Measurements from ENCODE around the gene KRT33B.
"Not testable (repeated sequence)": the region's sequence is repeated elsewhere in the genome, so short reads cannot be mapped to it uniquely, and the experiment has no call there.

Gene KRT33B

DNA sequence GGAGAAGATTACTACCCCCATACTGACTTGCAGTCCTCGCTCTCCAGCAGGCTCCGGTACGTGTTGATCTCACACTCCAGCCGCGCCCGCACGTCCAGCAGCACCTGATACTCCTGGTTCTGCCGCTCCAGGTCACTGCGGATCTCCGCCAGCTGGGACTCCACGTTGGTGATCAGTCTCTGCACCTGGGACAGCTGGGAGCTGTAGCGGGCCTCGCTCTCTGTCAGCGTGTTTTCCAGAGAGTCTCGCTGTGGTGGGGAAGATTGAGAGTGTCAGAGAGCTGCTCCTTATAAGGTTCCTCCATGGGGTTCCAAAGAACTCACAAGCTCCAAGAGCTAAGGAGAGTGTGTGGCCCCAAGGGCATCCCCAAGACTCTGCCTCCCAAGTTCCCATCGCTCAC is 23.2 kb downstream of the KRT33B start:
- not testable (repeated sequence) for DNase-seq (ENCODE audit: low read depth)

- DNase-seq (ENCODE audit: low read depth) = no peak
Observed at GRCh38 chr17:41345992-41346391, 23.6 kb downstream of the KRT33B start.

GRCh38 chr17:41343029-41343428 is 26.6 kb downstream of the KRT33B start:
- DNase-seq (ENCODE audit: low read depth) = no peak

GRCh38 chr17:41340934-41341861 is 28.4 kb downstream of the KRT33B start:
- DNase-seq (ENCODE audit: low read depth) = peak; percentile 36

GRCh38 chr17:41340494-41340893 is 29.1 kb downstream of the KRT33B start:
- no peak for DNase-seq (ENCODE audit: low read depth)

DNA sequence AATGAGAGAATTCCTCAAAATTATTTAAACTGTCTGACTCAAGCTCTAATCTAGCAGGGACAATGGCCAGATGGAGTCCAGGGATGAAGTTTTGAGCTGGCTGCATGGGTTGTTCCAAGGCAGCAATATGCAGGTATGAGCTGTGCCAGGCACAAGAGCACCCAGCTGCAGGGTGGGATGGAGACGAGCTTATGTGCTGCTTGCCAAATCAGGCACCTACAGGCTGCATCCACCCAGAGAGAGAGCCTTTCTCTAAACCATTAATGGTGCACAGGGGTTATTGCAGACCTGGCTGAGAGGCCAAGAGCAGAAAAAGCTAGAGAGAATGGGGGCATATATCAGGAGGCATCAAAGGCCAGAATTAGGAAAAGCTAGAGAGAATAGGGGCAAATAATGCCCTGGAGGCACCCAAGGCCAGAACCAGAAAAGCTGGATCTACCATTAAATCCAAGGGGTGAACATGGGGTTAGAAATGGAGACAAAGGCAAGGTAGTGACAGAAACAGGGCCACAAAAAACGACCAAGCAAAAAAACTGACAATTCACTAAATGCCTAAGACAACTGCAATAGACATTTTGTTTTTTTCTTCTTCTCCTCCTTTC is 29.9 kb downstream of the KRT33B start:
- DNase-seq (ENCODE audit: low read depth) = no peak

GRCh38 chr17:41338961-41339485 is 30.6 kb downstream of the KRT33B start:
- no peak for DNase-seq (ENCODE audit: low read depth)

DNA sequence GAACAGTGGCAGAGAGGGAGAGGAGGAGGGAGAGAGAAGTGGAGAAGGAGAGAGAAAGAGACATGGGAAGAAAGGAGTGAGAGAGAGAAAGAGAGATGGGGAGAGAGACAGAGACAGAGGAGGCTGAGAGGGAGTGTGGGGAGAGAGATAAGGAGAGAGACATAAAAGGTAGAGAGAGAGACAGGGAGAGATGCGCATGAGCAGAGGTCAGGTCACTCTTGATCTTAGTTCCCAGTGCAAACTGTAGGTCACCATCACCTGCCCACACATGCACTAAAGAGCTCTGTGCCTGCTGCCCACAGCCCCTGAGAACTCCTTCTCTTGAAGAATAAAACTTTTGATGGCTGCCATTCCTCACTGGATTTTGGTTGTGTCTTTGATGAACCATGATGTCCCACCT is 33.9 kb downstream of the KRT33B start:
- DNase-seq (ENCODE audit: low read depth) = no peak

- DNase-seq (ENCODE audit: low read depth) = no peak
Observed at GRCh38 chr17:41334385-41335305, 35.0 kb downstream of the KRT33B start.

- no peak for DNase-seq (ENCODE audit: low read depth)
Observed at GRCh38 chr17:41333836-41334235, 35.8 kb downstream of the KRT33B start.

DNA sequence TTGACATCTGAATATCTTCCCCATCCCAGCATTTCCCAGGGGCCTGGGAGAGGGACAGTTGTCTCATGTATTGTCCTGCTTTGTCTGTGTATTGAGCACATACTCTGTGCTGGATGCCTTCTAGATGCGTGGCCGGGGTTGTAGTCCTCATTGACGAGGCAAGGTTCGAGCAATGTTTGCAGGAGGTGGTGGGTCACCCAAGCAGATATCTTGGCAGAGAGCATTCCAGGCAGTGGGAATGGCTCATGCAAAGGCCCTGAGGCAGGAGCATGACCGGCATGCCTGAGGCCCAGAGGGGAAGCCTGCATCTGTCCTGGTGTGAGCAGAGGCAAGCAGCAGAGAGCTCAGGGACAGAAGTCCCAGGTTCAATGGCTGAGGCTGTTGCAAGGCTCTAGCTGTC is 36.5 kb downstream of the KRT33B start:
- DNase-seq (ENCODE audit: low read depth) = no peak

DNA sequence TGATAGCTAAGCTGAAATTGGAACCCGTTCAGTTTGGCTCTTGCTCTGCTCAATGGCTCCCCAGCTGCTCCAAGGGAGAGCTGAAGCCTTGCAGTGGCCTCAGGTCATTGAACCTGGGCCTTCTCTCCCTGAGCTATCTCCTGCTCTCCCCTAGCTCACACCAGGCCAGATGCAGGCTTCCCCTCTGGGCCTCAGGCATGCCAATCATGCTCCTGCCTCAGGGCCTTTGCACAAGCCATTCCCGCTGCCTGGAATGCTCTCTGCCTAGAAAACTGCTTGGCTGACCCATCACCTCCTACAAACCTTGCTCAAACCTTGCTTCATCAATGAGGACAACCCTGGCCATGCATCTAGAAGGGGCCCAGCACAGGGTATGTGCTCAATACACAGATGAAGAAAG is 37.4 kb downstream of the KRT33B start:
- DNase-seq (ENCODE audit: low read depth) = no peak

GRCh38 chr17:41331606-41332005 is 38.0 kb downstream of the KRT33B start:
- DNase-seq (ENCODE audit: low read depth) = no peak

DNA sequence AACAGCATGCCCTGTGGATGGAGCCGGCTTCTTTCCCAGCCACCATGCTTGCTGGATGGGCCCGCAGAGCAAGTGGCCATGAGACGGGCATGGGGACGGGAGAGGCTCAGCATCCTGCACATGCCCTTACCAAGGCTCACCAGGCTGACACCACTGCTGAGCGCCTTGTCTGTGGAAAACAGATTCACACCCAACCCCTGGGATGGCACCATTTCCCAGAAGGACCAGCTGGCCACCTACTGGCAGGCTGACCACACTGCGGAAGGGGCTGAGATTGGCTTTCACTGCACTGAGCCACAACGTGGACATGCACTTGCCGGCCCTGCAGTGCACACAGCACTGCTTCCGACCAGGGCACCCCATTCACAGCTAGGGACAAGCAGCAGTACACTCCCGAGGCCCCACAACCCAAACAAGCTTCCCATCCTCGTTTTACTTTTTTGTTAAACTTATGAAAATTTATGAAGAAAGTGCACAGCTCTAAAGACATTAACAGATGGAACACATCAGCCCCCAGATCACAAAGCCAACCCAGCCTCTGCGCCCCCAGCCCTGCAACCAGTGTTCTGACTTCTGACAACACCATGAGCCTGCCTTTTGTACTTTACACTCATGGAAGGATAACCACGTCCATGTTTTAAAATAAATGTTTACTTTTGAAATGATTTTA is 40.2 kb downstream of the KRT33B start:
- DNase-seq (ENCODE audit: low read depth) = no peak

GRCh38 chr17:41328207-41328606 is 41.4 kb downstream of the KRT33B start:
- DNase-seq (ENCODE audit: low read depth) = no peak

DNA sequence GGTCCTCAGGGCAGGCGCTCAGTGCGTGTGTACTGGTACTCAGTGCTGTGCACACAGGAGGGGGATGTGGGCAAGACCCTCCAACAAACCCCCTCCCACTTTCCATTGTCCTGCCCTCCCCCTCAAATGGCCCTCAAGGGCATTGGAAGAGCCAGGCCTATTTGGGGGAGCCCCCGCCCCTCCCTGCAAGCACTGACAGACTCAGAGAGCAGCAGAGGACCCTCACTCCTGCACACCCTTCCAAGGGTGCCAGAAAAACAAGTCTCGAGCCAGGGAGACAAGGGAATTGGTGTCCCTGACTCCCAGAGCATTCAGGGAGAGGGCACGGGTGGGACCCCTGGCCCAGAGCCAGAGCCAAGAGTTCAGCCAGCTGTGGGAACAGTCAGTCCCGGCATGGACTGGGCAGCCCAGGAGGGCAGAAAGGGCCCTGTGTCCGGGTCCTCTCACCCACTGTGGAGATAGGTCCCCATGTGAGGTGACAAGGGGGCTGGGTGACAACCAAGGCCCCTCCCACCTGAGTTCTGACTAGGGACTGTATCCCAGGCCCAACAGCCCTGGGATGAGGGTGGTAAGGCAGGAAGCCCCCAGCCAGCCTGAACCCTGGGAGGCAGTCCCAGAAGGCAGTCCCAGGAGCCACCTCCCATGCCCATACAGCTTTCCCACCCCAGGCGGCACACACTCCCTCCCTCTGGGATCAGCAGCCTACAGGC is 42.0 kb downstream of the KRT33B start:
- DNase-seq (ENCODE audit: low read depth) = no peak

- DNase-seq (ENCODE audit: low read depth) = no peak
Observed at GRCh38 chr17:41326173-41327145, 43.2 kb downstream of the KRT33B start.

DNA sequence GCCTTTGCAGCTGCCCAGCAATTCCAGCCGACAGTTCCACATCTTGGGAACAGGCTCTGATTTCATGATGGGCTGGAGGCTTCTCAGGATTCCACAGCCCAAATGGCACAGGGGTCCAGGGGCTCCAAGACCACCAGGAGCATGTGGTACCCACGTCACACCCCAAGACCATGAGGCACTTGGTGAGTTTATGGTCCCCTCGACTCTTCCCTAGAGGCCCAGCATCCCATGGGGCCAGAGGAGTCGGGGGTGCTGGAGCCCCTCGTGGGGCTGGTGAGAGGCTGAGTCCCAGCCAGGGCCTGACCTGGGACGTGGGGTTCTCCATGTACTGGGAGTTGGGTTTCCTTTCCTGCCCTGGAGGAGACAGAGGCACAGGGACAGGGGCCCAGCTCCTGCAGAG is 44.0 kb downstream of the KRT33B start:
- no peak for DNase-seq (ENCODE audit: low read depth)

- DNase-seq (ENCODE audit: low read depth) = no peak
Observed at GRCh38 chr17:41325126-41325525, 44.5 kb downstream of the KRT33B start.

All from activated T-cell treated with anti-CD3 and anti-CD28 coated beads for 1 hour (primary cell).